Endothelial cell of umbilical vein (primary cell): Measurements from ENCODE around the gene RANBP3. TPM values are rescaled to one million over a fixed set of nuclear protein-coding genes. Genes with fewer than 3 reads are reported as not detected.

Experiments
- BruUV-seq: library from RNA; stranded (reverse); fragments of 400-500 nt; replicated peaks from 2 replicates; lab custom pipeline; 2021; lab: Mats Ljungman, UMichigan
- CTCF ChIA-PET: fragments of 300-600, 350-600 bp; sonication (Branson Sonifier 250); formaldehyde crosslinking; loops from one replicate; lab custom pipeline; 2021; ENCODE audit warnings: antibody characterized with exemption, inconsistent platforms; lab: Charles Lee
- POLR2A ChIA-PET: fragments of 300-600, 350-600 bp; sonication (Branson Sonifier 250); formaldehyde crosslinking; loops from one replicate; lab custom pipeline; 2021; ENCODE audit warnings: antibody characterized with exemption, inconsistent platforms; lab: Charles Lee
- DNase-seq: peaks from one replicate; pipeline ENCODE4 v3.0.0-alpha.2; 2011; ENCODE audit warnings: low read depth, low spot score
- FAIRE-seq: peaks from 2 replicates; lab custom pipeline; 2011; peaks lifted over from hg19 to GRCh38; lab: Jason Lieb, UNC
- H2AFZ ChIP-seq: 2 replicates; pipeline ENCODE4 v1.6.0; 2012; ENCODE audit warnings: low read depth, low read length, control low read depth, inconsistent platforms
- H3K27ac ChIP-seq: 2 replicates; pipeline ENCODE4 v1.5.1; 2011; ENCODE audit warnings: low read depth, mild to moderate bottlenecking, control low read depth, low read length, moderate library complexity; ENCODE audit not compliant: insufficient read depth
- H3K27me3 ChIP-seq, 2 experiments: 2 replicates each; pipeline versions ENCODE4 v1.6.0 to v1.6.1; 2011; ENCODE audit warnings: low read length in 2 of 2, mixed read lengths in 1 of 2; ENCODE audit not compliant: control insufficient read depth in 2 of 2, insufficient read depth in 2 of 2
- H3K36me3 ChIP-seq, 2 experiments: 2 replicates in 1 of 2; 3 replicates in 1 of 2; pipeline ENCODE4 v1.5.1; 2011; ENCODE audit warnings: low read length in 2 of 2, mild to moderate bottlenecking in 1 of 2, moderate library complexity in 1 of 2; ENCODE audit not compliant: control insufficient read depth in 2 of 2, insufficient read depth in 2 of 2; ENCODE audit errors: extremely low read depth in 1 of 2
- H3K4me1 ChIP-seq: 3 replicates; pipeline ENCODE4 v1.5.1; 2011; ENCODE audit warnings: mild to moderate bottlenecking, low read length; ENCODE audit not compliant: control insufficient read depth, insufficient read depth; ENCODE audit errors: extremely low read depth
- H3K4me2 ChIP-seq: 2 replicates; pipeline ENCODE4 v1.6.1; 2011; ENCODE audit warnings: low read length, control low read depth, mixed read lengths; ENCODE audit not compliant: insufficient read depth
- H3K4me3 ChIP-seq, 3 experiments: fragments of 200-600 bp in 1 of 3; sonication (generic), shearing (Covaris generic) in 1 of 3; replicated peaks in 1 of 3; 2 replicates each; pipeline ENCODE4 v1.5.1; 2011 to 2016; ENCODE audit warnings: control low read depth in 3 of 3, low read length in 3 of 3, mild to moderate bottlenecking in 2 of 3, inconsistent platforms in 1 of 3, low read depth in 1 of 3, moderate library complexity in 1 of 3; ENCODE audit not compliant: insufficient read depth in 1 of 3
- H3K79me2 ChIP-seq: 2 replicates; pipeline ENCODE4 v1.6.0; 2012; ENCODE audit warnings: low read length, inconsistent platforms; ENCODE audit not compliant: control insufficient read depth, insufficient read depth
- H3K9ac ChIP-seq: replicated peaks from 2 replicates; pipeline ENCODE3; 2011; ENCODE audit warnings: low read length, control low read depth; ENCODE audit not compliant: insufficient read depth; ENCODE audit errors: extremely low read depth
- H3K9me1 ChIP-seq: replicated peaks from 3 replicates; pipeline ENCODE4 v1.6.0; 2011; ENCODE audit warnings: mild to moderate bottlenecking, low read length; ENCODE audit not compliant: control insufficient read depth, insufficient read depth; ENCODE audit errors: extremely low read depth
- H3K9me3 ChIP-seq: replicated peaks from 2 replicates; pipeline ENCODE4 v1.5.1; 2012; ENCODE audit warnings: low read length, inconsistent platforms; ENCODE audit not compliant: control insufficient read depth, insufficient read depth
- H4K20me1 ChIP-seq: replicated peaks from 2 replicates; pipeline ENCODE3; 2011; ENCODE audit warnings: mild to moderate bottlenecking, low read length; ENCODE audit not compliant: control insufficient read depth, insufficient read depth; ENCODE audit errors: extremely low read depth
- CTCF ChIP-seq, 2 donors: IDR thresholded peaks; 1 replicate in 1 of 2; 2 replicates in 1 of 2; pipeline ENCODE4 v1.5.1; 2011; ENCODE audit warnings: low read length in 2 of 2, mild to moderate bottlenecking in 2 of 2, moderate library complexity in 2 of 2, control low read depth in 1 of 2, inconsistent platforms in 1 of 2, low read depth in 1 of 2; ENCODE audit not compliant: insufficient read depth in 1 of 2; ENCODE audit errors: extremely low read depth in 1 of 2
- EZH2 ChIP-seq: IDR thresholded peaks from 2 replicates; pipeline ENCODE4 v1.6.1; 2012; ENCODE audit warnings: borderline replicate concordance, low read depth, mild to moderate bottlenecking, moderate library complexity, low read length, inconsistent platforms; ENCODE audit not compliant: severe bottlenecking
- FOS ChIP-seq: IDR thresholded peaks from 2 replicates; pipeline ENCODE4 v1.6.1; 2011; ENCODE audit warnings: mild to moderate bottlenecking, low read length, moderate library complexity, borderline replicate concordance; ENCODE audit not compliant: insufficient read depth
- GATA2 ChIP-seq: IDR thresholded peaks from 2 replicates; pipeline ENCODE4 v1.7.0; 2011; ENCODE audit warnings: low read depth, mild to moderate bottlenecking, moderate library complexity, mixed read lengths, low read length; ENCODE audit not compliant: insufficient read length, insufficient read depth
- JUN ChIP-seq: IDR thresholded peaks from 2 replicates; pipeline ENCODE4 v1.6.1; 2011; ENCODE audit warnings: borderline replicate concordance, low read depth; ENCODE audit not compliant: insufficient read length, insufficient read depth
- MAX ChIP-seq: IDR thresholded peaks from 2 replicates; pipeline ENCODE4 v1.6.1; 2011; ENCODE audit not compliant: insufficient read depth, insufficient read length
- MYC ChIP-seq: IDR thresholded peaks from one replicate; pipeline ENCODE4 v1.6.1; 2011; ENCODE audit warnings: mild to moderate bottlenecking, low read depth, low read length
- POLR2A ChIP-seq: IDR thresholded peaks from 2 replicates; pipeline ENCODE4 v1.6.1; 2012; ENCODE audit warnings: low read depth, mild to moderate bottlenecking, control low read depth, low read length
- POLR2AphosphoS5 ChIP-seq: IDR thresholded peaks from 2 replicates; pipeline ENCODE4 v1.6.1; 2012; ENCODE audit warnings: low read depth, mild to moderate bottlenecking, control low read depth, low read length, moderate library complexity; ENCODE audit not compliant: insufficient read depth
- dilution Hi-C: fragments of 300-500 bp; cut with MboI; formaldehyde crosslinking; loops from one replicate; pipeline ENCODE4 v1.15.0; 2019; ENCODE audit warnings: low sequenced_read_pairs; ENCODE audit not compliant: extremely low pct_ligation_motif_present
- intact Hi-C: fragments of 100-400 bp; cut with micrococcal nuclease; formaldehyde crosslinking; loops from one replicate; pipeline ENCODE4 v1.10.0; 2022
- polyA plus RNA-seq, 4 experiments: library from polyadenylated mRNA; depleted of rRNA in 3 of 4; stranded (reverse) in 3 of 4; unstranded in 1 of 4; fragments of >200 nt; gene quantifications; 2 replicates each; pipeline versions ENCODE4 v1.2.1 to v1.2.3, GENCODE V29; 2011 to 2012; ENCODE audit warnings: missing spikeins in 1 of 4
- total RNA-seq: library from RNA; stranded (reverse); gene quantifications from 2 replicates; pipeline ENCODE4 v1.2.3, GENCODE V29; 2021

The RANBP3 gene
- total and polyA plus RNA-seq, 2 donors (not counting 3 experiments of a cell fraction or from before 2014, with no cell fraction given), result 72.3 to 85.3 TPM

- Histone ChIP-seq H3K4me1 (no peaks in the 10 kb centered on the region), H3K9me1 (no peaks in the 10 kb centered on the region), H3K36me3 (peaks cover 7 to 17% of the 10 kb centered on the region in 2 experiments), H3K27me3 (no peaks in the 10 kb centered on the region), H3K9me3 (no peaks in the 10 kb centered on the region), H3K79me2 (no peaks in the 10 kb centered on the region), H3K4me3 (no peak overlapping the region), H3K9ac (no peak overlapping the region), H3K27ac (no peak overlapping the region), H3K4me2 (no peak overlapping the region), H2AFZ (no peak overlapping the region), H4K20me1 (no peaks in the 10 kb centered on the region)
- CTCF ChIA-PET, result no interaction called here
- DNase-seq (no peak), FAIRE-seq (no peak)
- BruUV-seq, result no TSS peak
- TF ChIP-seq JUN (no peak), FOS (no peak), POLR2A (no peak), GATA2 (no peak), CTCF (IDR thresholded peaks at IDR 0.05; ENCODE audit: extremely low read depth in 1 of 2, insufficient read depth in 1 of 2, low read depth in 1 of 2, low read length in 2 of 2) (no peak), MYC (no peak), POLR2AphosphoS5 (no peak), EZH2 (no peak), MAX (no peak)
- dilution Hi-C loops, result no loop called here
- POLR2A ChIA-PET, result no interaction called here
- intact Hi-C loops, result no loop called here
These were observed 62.2 kb downstream of the RANBP3 start for GRCh38 chr19:5915782-5916165.
